Effector memory CD4-positive, alpha-beta T cell (primary cell): ENCODE measurements around the gene PBX3.
"Not testable (repeated sequence)": the region's sequence is repeated elsewhere in the genome, so short reads cannot be mapped to it uniquely, and the experiment has no call there.

ENCODE experiments used
- DNase-seq, 3 donors: peaks; one replicate each; pipeline ENCODE4 v3.0.0-alpha.2; 2020
- H3K27ac ChIP-seq: 2 replicates; pipeline ENCODE4 v1.7.0; 2013; ENCODE audit warnings: mild to moderate bottlenecking, low read length, moderate library complexity; ENCODE audit not compliant: insufficient read depth, poor library complexity, severe bottlenecking
- H3K27me3 ChIP-seq: replicated peaks from 2 replicates; pipeline ENCODE4 v1.7.0; 2013; ENCODE audit warnings: mild to moderate bottlenecking, low read length; ENCODE audit not compliant: insufficient read depth, control insufficient read depth, poor library complexity, severe bottlenecking
- H3K36me3 ChIP-seq: 2 replicates; pipeline ENCODE4 v1.7.0; 2013; ENCODE audit warnings: mild to moderate bottlenecking, low read length, moderate library complexity; ENCODE audit not compliant: control insufficient read depth, insufficient read depth
- H3K4me1 ChIP-seq: 2 replicates; pipeline ENCODE4 v1.7.0; 2013; ENCODE audit warnings: low read length, mild to moderate bottlenecking; ENCODE audit not compliant: control insufficient read depth, insufficient read depth, poor library complexity, severe bottlenecking
- H3K4me3 ChIP-seq: 2 replicates; pipeline ENCODE4 v1.7.0; 2013; ENCODE audit warnings: low read length, low read depth, mild to moderate bottlenecking; ENCODE audit not compliant: insufficient read depth, poor library complexity, severe bottlenecking
- H3K9me3 ChIP-seq: 2 replicates; pipeline ENCODE4 v1.7.0; 2013; ENCODE audit warnings: mild to moderate bottlenecking, low read length, moderate library complexity; ENCODE audit not compliant: control insufficient read depth

The PBX3 gene

DNA sequence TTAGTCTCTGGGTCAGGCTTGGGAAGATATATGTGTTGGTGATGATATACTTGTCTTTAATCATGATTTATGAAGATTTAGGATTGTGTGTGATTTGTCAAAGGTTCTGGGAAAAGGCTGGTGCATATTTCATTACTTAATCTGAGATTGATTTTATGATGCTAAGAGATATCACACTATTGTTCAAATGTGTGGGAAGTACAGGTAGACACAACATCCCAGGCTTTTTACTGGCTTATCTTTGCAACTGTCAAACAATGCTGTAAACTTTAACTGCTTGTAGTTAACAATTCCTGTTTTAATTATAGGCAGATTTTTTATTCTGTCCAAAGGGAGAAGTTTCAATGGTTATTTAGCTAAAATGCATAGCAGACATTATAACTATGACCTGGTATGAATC, 23.9 kb downstream of the PBX3 start:
- no peak overlapping the region for H3K27ac ChIP-seq
- no peaks in the 10 kb centered on the region for H3K9me3 ChIP-seq
- no peaks in the 10 kb centered on the region for H3K36me3 ChIP-seq
- H3K27me3 ChIP-seq: no peaks in the 10 kb centered on the region
- H3K4me3 ChIP-seq: no peak overlapping the region
- H3K4me1 ChIP-seq: no peaks in the 10 kb centered on the region
- no peak for DNase-seq

DNA sequence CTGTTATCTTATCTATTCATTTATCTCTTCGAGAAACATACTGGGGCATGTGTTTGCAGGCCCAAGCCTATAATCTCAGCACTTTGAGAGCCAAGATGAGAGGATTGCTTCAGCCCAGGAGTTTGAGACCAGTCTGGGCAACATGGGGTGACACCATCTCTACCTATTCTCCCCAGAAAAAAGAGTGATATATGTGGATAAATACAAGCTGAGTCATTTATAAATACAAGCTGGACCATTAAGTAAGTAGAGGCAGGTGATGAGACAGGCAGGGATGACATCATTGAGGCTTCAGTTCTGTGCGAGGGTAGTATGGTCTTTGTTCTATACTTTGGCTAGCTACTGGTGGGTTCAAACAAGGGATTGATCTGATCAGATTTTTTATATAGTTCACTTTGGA, 25.6 kb downstream of the PBX3 start:
- Histone ChIP-seq H3K4me3 (no peak overlapping the region), H3K27me3 (no peaks in the 10 kb centered on the region), H3K36me3 (no peaks in the 10 kb centered on the region), H3K4me1 (no peaks in the 10 kb centered on the region), H3K9me3 (no peaks in the 10 kb centered on the region), H3K27ac (no peak overlapping the region)
- no peak for DNase-seq

DNA sequence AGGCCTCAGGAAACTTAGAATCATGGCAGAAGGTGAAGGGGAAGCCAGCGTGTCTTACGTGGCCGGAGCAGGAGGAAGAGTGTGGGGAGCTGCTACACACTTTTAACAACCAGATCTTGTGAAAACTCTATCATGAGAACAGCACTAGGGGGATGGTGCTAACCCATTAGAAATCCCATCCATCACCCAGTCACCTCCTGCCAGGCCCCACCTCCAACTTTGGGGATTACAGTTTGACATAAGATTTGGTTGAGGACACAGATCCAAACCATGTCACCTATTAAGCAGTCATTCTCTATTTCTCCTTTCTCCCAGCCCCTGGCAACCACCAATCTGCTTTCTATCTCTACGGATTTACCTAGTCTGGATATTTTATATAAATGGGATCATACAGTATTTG, 26.9 kb downstream of the PBX3 start:
- H3K27me3 ChIP-seq: no peaks in the 10 kb centered on the region
- H3K4me3 ChIP-seq: no peak overlapping the region

DNA sequence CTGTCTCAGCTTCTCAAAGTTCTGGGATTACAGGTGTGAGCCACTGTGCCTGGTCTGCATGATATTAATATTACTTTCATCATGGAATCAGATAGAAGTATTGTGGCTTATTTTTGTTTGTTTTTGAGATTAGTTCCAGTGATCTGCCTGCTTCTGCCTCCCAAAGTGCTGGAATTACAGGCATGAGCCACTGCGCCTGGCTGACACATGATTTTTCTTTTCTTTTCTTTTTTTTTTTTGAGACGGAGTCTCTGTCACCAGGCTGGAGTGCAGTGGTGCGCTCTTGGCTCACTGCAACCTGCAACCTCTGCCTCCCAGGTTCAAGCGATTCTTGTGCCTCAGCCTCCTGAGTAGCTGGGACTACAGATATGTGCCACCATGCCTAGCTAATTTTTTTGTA, 29.6 kb downstream of the PBX3 start:
- not testable (repeated sequence) for H3K27ac ChIP-seq, DNase-seq, H3K9me3 ChIP-seq, H3K27me3 ChIP-seq, H3K36me3 ChIP-seq, H3K4me3 ChIP-seq, H3K4me1 ChIP-seq

More for the DNA sequence above, 26.9 kb downstream of the PBX3 start:
- no peak for DNase-seq
- no peaks in the 10 kb centered on the region for H3K36me3 ChIP-seq
- no peak overlapping the region for H3K27ac ChIP-seq
- no peaks in the 10 kb centered on the region for H3K9me3 ChIP-seq
- no peaks in the 10 kb centered on the region for H3K4me1 ChIP-seq

DNA sequence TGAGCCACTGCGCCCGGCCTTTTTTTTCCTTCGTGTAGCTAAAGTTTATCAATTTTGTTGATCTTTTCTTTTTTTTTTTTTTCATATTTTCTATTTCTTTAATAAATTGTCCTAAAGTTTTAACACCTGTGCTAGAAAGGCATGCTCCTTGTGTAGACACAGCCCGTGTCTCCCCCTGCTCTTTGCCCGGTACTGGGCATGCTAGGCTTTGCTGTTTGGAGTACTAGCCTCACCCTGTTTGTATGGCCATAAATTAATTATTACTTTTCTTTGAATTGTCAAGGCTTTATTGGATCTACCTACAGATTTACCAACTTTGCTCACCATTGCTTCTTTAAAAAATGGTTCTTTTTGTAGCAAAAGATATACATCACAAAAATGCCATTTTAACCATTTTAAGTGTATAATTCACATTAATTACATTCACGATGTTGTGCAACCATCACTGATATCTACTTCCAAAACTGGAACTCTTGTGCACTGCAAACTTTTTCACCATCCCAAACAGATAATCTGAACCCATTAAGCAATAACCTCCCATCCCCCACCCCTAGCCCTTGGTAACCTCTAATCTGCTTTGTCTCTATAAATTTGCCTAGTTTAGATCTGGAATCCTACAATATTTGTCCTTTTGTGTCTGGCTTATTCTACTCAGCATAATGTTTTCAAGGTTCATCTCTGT, 31.5 kb downstream of the PBX3 start:
- H3K36me3 ChIP-seq, H3K27ac ChIP-seq, H3K4me3 ChIP-seq, H3K27me3 ChIP-seq, H3K9me3 ChIP-seq, H3K4me1 ChIP-seq, DNase-seq: not testable (repeated sequence)

DNA sequence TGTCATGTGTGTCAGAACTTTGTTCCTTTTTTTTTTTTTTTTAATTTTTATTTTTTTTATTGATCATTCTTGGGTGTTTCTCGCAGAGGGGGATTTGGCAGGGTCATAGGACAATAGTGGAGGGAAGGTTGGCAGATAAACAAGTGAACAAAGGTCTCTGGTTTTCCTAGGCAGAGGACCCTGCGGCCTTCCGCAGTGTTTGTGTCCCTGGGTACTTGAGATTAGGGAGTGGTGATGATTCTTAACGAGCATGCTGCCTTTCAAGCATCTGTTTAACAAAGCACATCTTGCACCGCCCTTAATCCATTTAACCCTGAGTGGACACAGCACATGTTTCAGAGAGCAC, 32.0 kb downstream of the PBX3 start:
- not testable (repeated sequence) for DNase-seq, H3K36me3 ChIP-seq, H3K27ac ChIP-seq, H3K9me3 ChIP-seq, H3K27me3 ChIP-seq, H3K4me3 ChIP-seq, H3K4me1 ChIP-seq

DNA sequence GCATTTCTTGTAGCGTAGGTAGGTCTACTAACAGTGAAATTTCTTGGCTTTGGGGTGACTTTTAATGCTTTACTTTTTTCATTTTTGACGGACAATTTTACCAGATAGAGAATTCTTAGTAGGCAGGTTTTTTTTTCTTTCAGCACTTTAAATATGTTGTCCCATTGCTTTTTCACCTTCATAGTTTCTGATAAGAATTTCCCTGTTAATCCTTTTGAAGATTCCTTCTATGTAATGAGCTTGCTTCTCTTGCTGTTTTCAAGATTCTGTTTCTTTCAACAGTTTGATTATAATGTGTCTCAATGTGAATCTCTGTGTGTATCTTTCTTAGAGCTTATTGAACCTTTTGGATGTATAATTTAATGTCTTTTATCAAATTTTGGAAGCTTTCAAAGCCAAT, 35.5 kb downstream of the PBX3 start:
- no peaks in the 10 kb centered on the region for H3K27me3 ChIP-seq
- H3K27ac ChIP-seq: no peak overlapping the region
- H3K36me3 ChIP-seq: no peaks in the 10 kb centered on the region
- no peaks in the 10 kb centered on the region for H3K9me3 ChIP-seq
- DNase-seq: no peak
- H3K4me3 ChIP-seq: no peak overlapping the region
- H3K4me1 ChIP-seq: no peaks in the 10 kb centered on the region

DNA sequence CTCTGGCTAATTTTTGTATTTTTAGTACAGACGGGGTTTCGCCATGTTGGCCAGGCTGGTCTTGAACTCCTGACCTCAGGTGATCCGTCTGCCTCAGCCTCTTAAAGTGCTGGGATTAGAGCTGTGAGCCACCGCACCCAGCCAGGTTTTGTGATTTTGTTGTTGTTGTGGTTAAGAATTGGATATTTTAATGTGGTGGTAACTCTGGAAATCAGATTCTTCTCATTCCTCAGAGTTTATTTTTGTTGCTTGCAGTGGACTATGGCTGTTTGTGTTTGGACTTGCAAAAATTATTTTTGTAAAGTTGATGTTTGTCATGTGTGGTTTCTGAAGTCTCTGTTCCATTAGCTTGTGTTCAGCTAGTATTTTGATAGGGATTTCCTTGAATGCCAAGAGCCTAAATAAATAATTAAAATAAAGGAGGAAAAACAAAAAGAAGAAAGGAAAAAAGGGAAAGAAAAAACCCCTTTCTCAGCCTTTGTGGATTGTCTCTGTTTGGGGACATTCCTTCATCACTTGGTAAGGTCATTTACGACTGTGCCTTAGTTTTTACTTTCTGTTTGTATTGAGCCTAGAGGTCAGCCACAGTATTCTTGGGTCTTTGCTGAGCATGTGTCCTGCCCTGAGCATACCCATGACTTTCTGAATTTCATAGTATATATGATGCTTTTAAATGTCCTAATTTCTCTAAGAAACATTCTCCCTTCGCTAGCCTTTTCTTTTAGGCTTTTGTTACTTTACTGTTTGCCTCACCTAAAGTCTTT, 37.3 kb downstream of the PBX3 start:
- no peaks in the 10 kb centered on the region for H3K27me3 ChIP-seq
- no peak overlapping the region for H3K4me3 ChIP-seq
- no peaks in the 10 kb centered on the region for H3K9me3 ChIP-seq
- DNase-seq: no peak
- no peaks in the 10 kb centered on the region for H3K36me3 ChIP-seq
- no peaks in the 10 kb centered on the region for H3K4me1 ChIP-seq
- H3K27ac ChIP-seq: no peak overlapping the region

DNA sequence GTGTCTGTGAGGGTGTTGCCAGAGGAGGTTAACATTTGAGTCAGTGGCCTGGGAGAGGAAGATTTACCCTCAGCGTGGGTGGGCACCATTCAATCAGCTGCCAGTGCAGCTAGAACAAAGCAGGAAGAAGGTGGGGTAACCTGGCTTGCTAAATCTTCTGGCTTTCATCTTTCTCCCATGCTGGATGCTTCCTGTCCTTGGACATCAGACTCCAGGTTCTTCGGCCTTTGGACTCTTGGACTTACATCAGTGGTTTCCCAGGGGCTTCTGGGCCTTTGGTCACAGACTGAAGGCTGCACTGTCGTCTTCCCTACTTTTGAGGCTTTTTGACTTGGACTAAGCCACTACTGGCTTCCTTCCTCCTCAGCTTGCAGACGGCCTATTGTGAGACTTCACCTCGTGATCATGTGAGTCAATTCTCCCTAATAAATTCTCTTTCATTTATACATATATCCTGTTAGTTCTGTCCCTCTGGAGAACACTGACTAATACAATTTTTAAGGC, 38.1 kb downstream of the PBX3 start:
- H3K4me3 ChIP-seq: no peak overlapping the region
- H3K9me3 ChIP-seq: no peaks in the 10 kb centered on the region
- H3K36me3 ChIP-seq: no peaks in the 10 kb centered on the region
- H3K27ac ChIP-seq: no peak overlapping the region
- no peak for DNase-seq
- no peaks in the 10 kb centered on the region for H3K4me1 ChIP-seq
- no peaks in the 10 kb centered on the region for H3K27me3 ChIP-seq

DNA sequence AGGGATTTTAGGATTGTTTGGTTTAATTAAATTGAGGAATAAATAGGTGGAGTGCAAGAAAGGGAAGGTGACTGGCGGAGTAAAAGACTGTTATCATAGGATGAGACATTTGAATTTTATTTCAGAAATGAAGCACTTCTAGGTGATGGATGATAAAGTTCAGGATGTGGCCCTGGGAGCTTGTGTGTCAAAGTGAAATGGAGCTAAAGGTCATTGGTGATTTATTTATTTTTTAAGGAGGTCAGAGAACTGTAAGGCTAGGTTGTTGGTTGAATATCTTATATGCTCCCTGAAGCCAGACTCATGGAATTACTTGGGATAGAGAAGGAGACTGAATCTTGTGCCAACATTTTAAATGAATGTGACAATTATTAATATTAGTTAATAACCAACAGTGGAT, 40.5 kb downstream of the PBX3 start:
- H3K36me3 ChIP-seq: no peaks in the 10 kb centered on the region
- no peaks in the 10 kb centered on the region for H3K27me3 ChIP-seq
- H3K9me3 ChIP-seq: no peaks in the 10 kb centered on the region
- no peak overlapping the region for H3K4me3 ChIP-seq
- H3K4me1 ChIP-seq: no peaks in the 10 kb centered on the region
- H3K27ac ChIP-seq: no peak overlapping the region
- DNase-seq: no peak
